D721Med (cell line): ENCODE data around the gene SLC4A8.

ENCODE experiments used
- DNase-seq: peaks from one replicate; pipeline ENCODE4 v3.0.0; 2011; ENCODE audit warnings: low spot score; ENCODE audit not compliant: insufficient read length
- FAIRE-seq: peaks from 2 replicates; lab custom pipeline; 2011; peaks lifted over from hg19 to GRCh38; lab: Jason Lieb, UNC
- TF ChIP-seq, protein P1 (sequence below): IDR thresholded peaks from 2 replicates; pipeline ENCODE4 v1.5.1; 2012; ENCODE audit warnings: mild to moderate bottlenecking, control low read depth; ENCODE audit not compliant: insufficient read depth; ENCODE audit errors: missing control alignments

The SLC4A8 gene

GRCh38 chr12:51390457-51390856 lies 34.2 kb upstream of the SLC4A8 start:
- TF ChIP-seq, protein P1, sequence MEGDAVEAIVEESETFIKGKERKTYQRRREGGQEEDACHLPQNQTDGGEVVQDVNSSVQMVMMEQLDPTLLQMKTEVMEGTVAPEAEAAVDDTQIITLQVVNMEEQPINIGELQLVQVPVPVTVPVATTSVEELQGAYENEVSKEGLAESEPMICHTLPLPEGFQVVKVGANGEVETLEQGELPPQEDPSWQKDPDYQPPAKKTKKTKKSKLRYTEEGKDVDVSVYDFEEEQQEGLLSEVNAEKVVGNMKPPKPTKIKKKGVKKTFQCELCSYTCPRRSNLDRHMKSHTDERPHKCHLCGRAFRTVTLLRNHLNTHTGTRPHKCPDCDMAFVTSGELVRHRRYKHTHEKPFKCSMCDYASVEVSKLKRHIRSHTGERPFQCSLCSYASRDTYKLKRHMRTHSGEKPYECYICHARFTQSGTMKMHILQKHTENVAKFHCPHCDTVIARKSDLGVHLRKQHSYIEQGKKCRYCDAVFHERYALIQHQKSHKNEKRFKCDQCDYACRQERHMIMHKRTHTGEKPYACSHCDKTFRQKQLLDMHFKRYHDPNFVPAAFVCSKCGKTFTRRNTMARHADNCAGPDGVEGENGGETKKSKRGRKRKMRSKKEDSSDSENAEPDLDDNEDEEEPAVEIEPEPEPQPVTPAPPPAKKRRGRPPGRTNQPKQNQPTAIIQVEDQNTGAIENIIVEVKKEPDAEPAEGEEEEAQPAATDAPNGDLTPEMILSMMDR: no peak
- FAIRE-seq: no peak
- no peak for DNase-seq

- no peak for DNase-seq
- TF ChIP-seq, protein P1: no peak
- FAIRE-seq: no peak
Observed at GRCh38 chr12:51390891-51391282, 33.7 kb upstream of the SLC4A8 start.

DNA sequence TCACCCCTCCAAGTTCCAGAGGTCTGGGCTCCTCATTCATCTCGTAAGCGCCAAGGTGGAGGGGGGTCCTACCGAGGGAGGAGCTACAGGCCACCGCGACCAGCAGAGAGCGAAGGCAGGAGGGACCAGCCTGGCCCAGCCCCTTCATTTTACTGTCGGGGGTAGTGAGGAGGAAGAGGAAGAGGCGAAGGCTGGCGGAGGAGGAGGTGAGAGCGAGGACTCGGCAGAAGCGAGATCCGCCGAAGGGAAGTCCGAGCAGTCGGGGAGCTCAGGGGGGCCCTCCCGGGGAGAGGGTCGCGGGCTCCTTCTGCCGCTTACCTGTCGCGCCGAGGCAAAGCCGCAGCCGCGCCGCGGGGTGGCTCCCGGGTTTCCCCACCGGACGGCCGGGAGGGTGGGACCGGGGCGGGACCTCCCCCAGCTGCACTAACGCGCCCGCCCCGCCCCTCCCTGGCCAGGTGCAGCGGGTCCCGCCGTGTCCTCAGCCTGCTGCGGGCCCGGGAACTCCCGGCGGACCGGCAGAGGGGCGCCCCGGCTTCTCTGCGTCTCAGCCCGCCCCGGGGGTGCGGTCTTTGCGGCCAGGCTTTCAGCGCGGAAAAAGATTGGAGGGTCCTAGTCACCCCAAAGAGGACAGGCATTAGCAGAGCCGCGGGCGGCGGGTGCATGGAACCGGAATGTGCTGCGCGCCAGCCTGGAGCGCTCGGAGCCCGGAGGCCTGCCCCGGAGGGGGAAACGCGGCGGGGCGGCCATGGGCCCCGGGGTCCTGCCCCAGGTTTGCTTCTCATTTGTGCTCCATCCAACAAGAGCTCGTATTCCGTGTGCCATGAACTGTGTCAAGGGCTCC lies 33.1 kb upstream of the SLC4A8 start, which contains the start of gene GALNT6:
TSS of gene GALNT6 (minus strand) at position 124 of the 841 bp plus-strand sequence. CDS start 11,625 bp downstream, outside the sequence.
- TF ChIP-seq, protein P1: no peak
- FAIRE-seq (no peak), DNase-seq (no peak)

DNA sequence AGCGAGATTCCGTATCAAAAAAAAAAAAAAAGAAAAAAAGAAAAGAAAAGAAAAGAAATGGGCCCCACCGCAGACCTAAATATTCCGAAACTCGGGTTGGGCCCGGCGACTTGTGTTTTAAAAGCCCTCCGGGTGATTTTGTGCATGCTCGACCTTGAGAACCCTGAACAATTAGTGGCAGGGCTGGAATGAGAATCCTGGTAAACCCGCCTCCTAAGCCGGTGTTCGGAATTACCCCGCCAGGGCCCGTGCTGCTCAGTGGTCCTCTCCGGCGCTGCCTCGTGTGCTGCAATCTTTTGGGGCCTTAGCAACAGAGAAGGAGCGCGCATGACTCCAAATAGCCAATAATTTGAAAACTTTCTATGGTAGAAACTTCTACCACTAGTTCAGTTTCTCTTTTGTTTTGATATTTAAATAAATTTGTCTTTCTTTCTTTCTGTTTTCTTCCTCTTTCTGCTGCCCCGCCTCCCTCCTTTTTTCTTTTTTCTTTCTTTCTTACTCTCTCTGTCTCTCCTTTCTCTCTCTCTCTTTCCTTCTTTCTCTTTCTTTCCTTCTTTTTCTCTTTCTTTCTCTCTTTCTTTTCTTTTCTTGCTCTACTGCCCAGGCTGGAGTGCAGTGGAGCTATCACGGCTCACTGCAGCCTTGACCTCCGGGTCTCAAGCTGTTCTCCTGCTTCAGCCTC lies 31.9 kb upstream of the SLC4A8 start:
- FAIRE-seq (no peak), DNase-seq (no peak)
- TF ChIP-seq, protein P1: no peak

- TF ChIP-seq, protein P1: no peak
- DNase-seq (no peak), FAIRE-seq (no peak)
Observed at GRCh38 chr12:51393676-51394545, 30.7 kb upstream of the SLC4A8 start.

DNA sequence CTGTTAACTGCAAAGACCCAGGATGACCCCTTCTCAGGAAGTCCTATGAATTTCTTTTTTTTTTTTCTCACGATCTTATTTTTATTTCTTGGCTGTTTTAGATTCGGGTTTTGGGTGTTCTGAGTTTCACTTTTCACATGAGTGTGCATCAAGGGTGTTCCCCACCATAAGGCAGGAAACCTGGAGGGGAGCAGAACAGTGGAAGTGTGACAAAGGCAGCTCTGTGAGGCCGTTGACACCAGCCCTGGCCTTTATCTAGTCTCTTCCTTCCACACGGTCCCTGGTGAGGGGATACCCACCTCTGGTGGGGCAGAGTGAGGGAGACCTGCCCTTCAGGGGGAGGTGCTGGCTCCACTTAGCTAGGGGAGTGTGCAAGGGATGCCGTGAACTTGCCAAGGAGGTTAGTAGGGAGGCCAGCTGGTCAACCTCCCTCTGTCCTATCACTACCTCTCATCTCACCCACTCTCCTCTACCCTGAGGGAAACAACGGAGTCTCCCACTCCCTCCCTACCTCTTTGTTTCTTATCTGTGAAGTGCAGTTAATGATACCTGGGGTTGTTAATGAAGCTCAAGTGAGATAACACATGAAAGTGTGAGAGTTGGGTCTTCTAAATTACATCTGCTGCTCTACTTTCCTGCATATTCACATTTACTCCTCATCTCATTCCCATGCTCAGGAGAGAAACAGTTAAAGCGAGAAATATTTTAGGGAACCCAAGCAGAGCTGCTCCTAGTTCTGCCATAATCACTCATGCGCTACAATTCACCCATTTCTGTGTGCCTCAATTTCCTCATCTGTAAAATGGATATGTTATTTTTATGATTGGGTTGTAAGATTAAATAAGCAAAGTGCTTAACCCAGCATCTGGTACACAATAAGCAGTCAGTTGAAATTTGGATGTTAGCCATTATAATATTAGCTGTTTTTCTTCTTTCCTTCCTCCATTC lies 29.1 kb upstream of the SLC4A8 start:
- TF ChIP-seq, protein P1: no peak
- no peak for FAIRE-seq
- DNase-seq: no peak
